ENCODE data around the gene IGSF3. TPM values are rescaled to one million over a fixed set of nuclear protein-coding genes. Genes with fewer than 3 reads are reported as not detected.

IGSF3 gene
- total RNA-seq, 1 experiment from 2014 or later = 4.0 TPM

DNA sequence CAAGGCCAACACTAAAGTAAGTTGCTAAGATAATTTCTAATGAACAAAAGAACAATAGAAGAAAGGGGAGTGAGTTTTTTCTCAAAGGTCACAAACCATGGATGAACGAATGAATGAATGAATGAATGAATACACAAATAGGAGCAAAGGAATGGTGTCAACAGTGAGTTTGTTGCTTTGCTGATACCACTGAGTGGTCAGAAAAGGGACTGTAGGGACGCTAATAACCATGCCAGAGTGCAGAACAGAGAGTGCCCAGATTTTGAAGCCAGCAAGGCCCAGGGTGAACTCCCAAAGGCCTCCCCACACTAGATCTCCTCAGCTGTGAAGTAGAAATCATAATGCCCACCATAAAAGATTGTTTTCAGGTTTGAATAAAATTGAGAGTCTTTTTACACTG, 112.6 kb downstream of the IGSF3 start:
- TF ChIP-seq, protein P1, sequence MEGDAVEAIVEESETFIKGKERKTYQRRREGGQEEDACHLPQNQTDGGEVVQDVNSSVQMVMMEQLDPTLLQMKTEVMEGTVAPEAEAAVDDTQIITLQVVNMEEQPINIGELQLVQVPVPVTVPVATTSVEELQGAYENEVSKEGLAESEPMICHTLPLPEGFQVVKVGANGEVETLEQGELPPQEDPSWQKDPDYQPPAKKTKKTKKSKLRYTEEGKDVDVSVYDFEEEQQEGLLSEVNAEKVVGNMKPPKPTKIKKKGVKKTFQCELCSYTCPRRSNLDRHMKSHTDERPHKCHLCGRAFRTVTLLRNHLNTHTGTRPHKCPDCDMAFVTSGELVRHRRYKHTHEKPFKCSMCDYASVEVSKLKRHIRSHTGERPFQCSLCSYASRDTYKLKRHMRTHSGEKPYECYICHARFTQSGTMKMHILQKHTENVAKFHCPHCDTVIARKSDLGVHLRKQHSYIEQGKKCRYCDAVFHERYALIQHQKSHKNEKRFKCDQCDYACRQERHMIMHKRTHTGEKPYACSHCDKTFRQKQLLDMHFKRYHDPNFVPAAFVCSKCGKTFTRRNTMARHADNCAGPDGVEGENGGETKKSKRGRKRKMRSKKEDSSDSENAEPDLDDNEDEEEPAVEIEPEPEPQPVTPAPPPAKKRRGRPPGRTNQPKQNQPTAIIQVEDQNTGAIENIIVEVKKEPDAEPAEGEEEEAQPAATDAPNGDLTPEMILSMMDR (conservative IDR thresholded peaks at IDR 0.05; ENCODE audit: low read depth, low read length) = no peak
- TF ChIP-seq EZH2 (IDR thresholded peaks at IDR 0.05; ENCODE audit: borderline replicate concordance, low read depth, low read length, poor library complexity, severe bottlenecking) = no peak
- no peak for DNase-seq (ENCODE audit: low spot score)
- ChIA-PET CTCF (no interaction called here), POLR2A (ENCODE audit: low non-redundant PET) (no interaction called here)
- BruUV-seq (replicated peaks) = no TSS peak
- peaks cover 5% of the 10 kb centered on the region for H3K4me1 ChIP-seq (ENCODE audit: insufficient read depth, low read length, poor library complexity, severe bottlenecking)
- H3K9me3 ChIP-seq (ENCODE audit: low read depth, low read length, poor library complexity, severe bottlenecking) = no peaks in the 10 kb centered on the region
- intact Hi-C loops (cut with micrococcal nuclease; ENCODE audit: unreplicated experiment) = no loop called here
- H3K27me3 ChIP-seq (replicated peaks; ENCODE audit: insufficient read depth, low read depth, low read length, poor library complexity) = no peaks in the 10 kb centered on the region
- no peak overlapping the region for H3K4me3 ChIP-seq (ENCODE audit: low read depth, low read length, poor library complexity, severe bottlenecking)
- H3K27ac ChIP-seq (ENCODE audit: low read depth, low read length, poor library complexity, severe bottlenecking) = no peak overlapping the region
- no peaks in the 10 kb centered on the region for H3K36me3 ChIP-seq (ENCODE audit: insufficient read depth, low read length, poor library complexity, severe bottlenecking)

DNA sequence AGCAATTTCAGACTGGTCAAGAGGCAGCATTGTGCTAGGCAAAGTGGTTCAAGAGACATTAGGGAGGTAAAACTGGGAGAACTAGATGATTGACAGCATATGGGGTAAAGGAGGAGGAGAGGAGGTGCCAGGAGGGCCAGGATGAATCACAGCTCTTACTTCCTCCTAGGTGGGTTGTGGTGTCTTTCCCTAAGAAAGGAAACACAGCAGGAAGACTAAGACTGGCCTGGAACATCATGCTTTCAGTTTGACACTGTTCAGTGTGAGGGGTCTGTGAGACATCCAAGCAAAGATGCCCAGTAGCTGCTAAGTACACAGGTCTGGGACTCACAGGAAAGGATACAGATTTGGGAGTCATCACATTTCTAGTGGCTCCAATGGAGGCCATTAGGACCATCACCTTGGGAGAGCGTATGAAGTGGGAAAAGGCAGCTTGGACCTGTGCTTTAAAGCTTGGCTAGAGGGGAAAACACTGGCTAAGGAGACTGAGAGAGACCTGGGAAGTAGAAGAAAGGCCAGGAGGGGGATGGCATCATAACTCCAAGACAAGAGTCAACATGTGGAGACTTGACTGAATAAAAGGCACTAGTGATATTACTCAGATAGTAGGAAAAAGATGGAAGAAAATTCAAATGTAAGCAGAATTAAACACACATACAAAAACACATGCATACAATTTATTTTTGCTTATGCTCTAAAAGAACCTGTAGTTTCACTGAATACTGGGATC, 114.0 kb downstream of the IGSF3 start:
- H3K27ac ChIP-seq (ENCODE audit: low read depth, low read length, poor library complexity, severe bottlenecking) = no peak overlapping the region
- H3K4me3 ChIP-seq (ENCODE audit: low read depth, low read length, poor library complexity, severe bottlenecking) = no peak overlapping the region
- CTCF ChIA-PET = no interaction called here
- no peaks in the 10 kb centered on the region for H3K9me3 ChIP-seq (ENCODE audit: low read depth, low read length, poor library complexity, severe bottlenecking)
- POLR2A ChIA-PET (ENCODE audit: low non-redundant PET) = no interaction called here
- no peaks in the 10 kb centered on the region for H3K36me3 ChIP-seq (ENCODE audit: insufficient read depth, low read length, poor library complexity, severe bottlenecking)
- no peak for DNase-seq (ENCODE audit: low spot score)
- TF ChIP-seq, protein P1 (conservative IDR thresholded peaks at IDR 0.05; ENCODE audit: low read depth, low read length) = no peak
- TF ChIP-seq EZH2 (IDR thresholded peaks at IDR 0.05; ENCODE audit: borderline replicate concordance, low read depth, low read length, poor library complexity, severe bottlenecking) = no peak
- peaks cover 5% of the 10 kb centered on the region for H3K4me1 ChIP-seq (ENCODE audit: insufficient read depth, low read length, poor library complexity, severe bottlenecking)
- intact Hi-C loops (cut with micrococcal nuclease; ENCODE audit: unreplicated experiment) = no loop called here
- no peaks in the 10 kb centered on the region for H3K27me3 ChIP-seq (replicated peaks; ENCODE audit: insufficient read depth, low read depth, low read length, poor library complexity)
- no TSS peak for BruUV-seq (replicated peaks)

DNA sequence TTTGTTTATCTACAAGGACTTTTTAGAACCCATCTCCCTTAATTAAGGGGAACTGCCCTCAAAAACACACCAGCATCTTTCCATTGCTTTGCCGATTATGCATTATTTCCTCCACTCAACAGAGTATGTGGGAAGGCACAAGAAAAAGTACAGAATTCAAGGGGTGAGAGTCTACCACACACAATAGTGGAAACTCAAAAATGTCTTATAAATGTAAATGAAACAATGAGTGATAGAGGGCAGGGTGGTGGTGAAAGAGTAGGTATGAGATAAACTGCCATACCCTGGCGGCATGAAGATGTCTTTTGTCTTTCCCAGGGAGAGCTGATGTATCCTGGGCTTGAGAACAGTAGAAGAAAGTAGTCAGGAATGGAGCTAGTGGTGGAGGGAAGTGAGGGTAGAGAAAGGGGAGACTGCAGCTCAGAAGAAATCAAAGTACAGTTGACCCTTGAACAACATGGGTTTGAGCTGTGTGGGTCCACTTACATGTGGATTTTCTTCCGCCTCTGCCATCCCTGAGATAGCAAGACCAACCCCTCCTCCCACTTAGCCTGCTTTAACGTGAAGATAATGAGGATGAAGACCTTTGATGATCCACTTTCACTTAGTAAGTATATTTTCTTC, 121.1 kb downstream of the IGSF3 start:
- Histone ChIP-seq H3K36me3 (ENCODE audit: insufficient read depth, low read length, poor library complexity, severe bottlenecking) (no peaks in the 10 kb centered on the region), H3K9me3 (ENCODE audit: low read depth, low read length, poor library complexity, severe bottlenecking) (no peaks in the 10 kb centered on the region), H3K27me3 (replicated peaks; ENCODE audit: insufficient read depth, low read depth, low read length, poor library complexity) (no peaks in the 10 kb centered on the region), H3K27ac (ENCODE audit: low read depth, low read length, poor library complexity, severe bottlenecking) (no peak overlapping the region), H3K4me3 (ENCODE audit: low read depth, low read length, poor library complexity, severe bottlenecking) (no peak overlapping the region), H3K4me1 (ENCODE audit: insufficient read depth, low read length, poor library complexity, severe bottlenecking) (no peaks in the 10 kb centered on the region)
- BruUV-seq (replicated peaks) = no TSS peak
- CTCF ChIA-PET = no interaction called here
- intact Hi-C loops (cut with micrococcal nuclease; ENCODE audit: unreplicated experiment) = no loop called here
- no peak for TF ChIP-seq EZH2 (IDR thresholded peaks at IDR 0.05; ENCODE audit: borderline replicate concordance, low read depth, low read length, poor library complexity, severe bottlenecking)
- TF ChIP-seq, protein P1 (conservative IDR thresholded peaks at IDR 0.05; ENCODE audit: low read depth, low read length) = no peak
- POLR2A ChIA-PET (ENCODE audit: low non-redundant PET) = no interaction called here
- DNase-seq (ENCODE audit: low spot score) = no peak

Data from A673 (cell line).